T-helper 2 cell treated with Interferon-gamma antibody and Interleukin-4, amounts not matched to agents 100 ng/mL and 5 ng/mL, for 36 hours (primary cell): ENCODE data around the gene UBA5. TPM values are rescaled to one million over a fixed set of nuclear protein-coding genes. Genes with fewer than 3 reads are reported as not detected.

Experiments
- intact Hi-C: fragments of 100-400 bp; cut with micrococcal nuclease; formaldehyde crosslinking; loops from one replicate; pipeline ENCODE4 v1.15.1; 2023
- total RNA-seq: library from RNA; stranded (reverse); gene quantifications from 2 replicates; pipeline ENCODE4 v1.2.3, GENCODE V29; 2022

UBA5 gene
- total RNA-seq, 1 donor from 2014 or later, result 38.3 TPM

- intact Hi-C loops, result no loop called here
Observed at GRCh38 chr3:132713977-132714727, 54.0 kb downstream of the UBA5 start.

DNA sequence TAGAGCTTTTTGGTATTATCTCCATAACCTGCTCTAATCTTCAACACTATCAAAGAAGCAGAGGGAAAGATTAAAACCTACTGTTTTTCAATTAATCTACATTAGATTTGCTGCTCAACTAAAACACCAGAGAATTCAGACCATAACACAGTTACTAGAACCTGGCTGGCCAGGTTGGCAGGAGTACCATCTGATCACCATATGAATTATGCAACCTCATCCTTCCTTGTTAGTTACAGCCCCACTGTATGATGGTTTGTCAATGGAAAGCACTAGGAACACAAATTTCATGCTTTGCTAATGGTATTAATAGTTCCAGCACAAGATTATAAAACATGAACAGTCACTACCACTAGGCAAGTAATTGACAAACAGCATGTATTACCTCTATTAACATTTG, 56.2 kb downstream of the UBA5 start:
- intact Hi-C loops, result no loop called here

DNA sequence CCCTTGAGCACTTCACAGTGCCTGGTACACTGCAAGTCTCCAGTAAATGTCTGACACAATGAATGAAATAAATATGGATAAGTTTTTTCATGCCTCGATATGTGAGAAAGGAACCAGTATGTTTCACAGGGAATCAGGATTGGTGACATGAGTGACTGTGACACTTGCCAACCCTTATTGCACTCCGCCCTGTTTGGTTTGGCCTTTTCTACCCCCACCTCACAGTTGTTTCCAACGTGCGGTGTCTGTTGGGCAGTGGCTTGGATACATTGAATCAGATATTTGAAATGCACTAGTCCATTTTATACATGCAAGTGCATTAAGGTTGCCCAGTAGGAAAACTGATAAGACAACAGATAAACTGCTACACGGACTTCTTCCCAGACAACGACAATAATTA, 60.1 kb downstream of the UBA5 start:
- intact Hi-C loops, result loop anchor here (5.0 kb wide), 3 partner anchors 787 to 1338 kb away; partner anchors contain the start of genes MRPL3 and NUDT16

GRCh38 chr3:132721479-132722164, 61.5 kb downstream of the UBA5 start:
- intact Hi-C loops, result loop anchor here (1.0 to 5.0 kb wide), 7 partner anchors 61 to 1339 kb away; partner anchors contain the start of genes CDV3, DNAJC13, MRPL3 and NUDT16

DNA sequence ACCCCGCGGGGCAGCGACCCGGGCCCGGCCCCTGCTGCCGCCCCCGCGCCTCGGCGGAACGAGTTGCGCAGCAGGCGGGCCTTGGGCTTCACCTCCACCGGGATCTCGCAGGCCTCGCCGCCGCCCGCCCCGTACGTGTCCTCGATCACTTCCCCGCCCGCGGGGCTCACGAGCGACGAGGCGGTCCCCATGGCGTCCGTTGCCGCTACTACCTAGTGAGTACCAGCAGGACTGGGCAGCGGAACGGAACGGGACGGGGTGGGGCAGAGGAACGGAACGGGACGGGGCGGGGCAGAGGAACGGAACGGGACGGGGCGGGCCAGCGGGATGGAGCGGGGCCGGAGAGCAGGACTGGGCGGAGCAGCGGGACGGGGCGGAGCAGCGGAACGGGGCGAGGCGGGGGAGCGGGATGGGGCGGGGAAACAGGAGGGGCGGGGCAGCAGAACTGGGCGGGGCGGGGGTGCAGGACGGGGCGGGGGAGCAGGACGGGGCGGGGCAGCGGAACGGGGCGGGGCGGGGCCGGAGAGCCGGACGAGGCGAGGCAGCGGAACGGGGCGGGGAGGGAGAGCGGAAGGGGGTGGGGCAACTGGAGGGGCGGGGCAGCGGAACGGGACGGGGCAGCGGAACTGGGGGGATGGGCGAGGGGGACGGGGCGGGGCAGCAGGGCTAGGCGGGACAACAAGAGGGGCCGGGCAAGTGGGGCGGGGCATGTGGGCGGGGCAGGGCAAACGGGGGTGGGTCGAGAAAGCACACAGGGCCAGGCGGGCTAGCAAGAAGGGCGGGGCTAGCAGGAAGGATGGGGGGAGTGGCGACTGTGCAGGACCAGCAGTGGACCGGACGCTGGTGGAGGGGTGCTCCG, 62.3 kb downstream of the UBA5 start, which contains the start of gene NPHP3:
TSS of gene NPHP3 (minus strand) at position 245 of the 859 bp plus-strand sequence. CDS start at position 191, 54 bp downstream.
- intact Hi-C loops, result loop anchor here (1.0 to 5.0 kb wide), 7 partner anchors 62 to 1340 kb away; partner anchors contain the start of genes CDV3, DNAJC13, MRPL3 and NUDT16

GRCh38 chr3:132723024-132723950, 63.2 kb downstream of the UBA5 start:
- intact Hi-C loops, result loop anchor here (5.0 kb wide), 3 partner anchors 784 to 1341 kb away; partner anchors contain the start of genes MRPL3 and NUDT16

DNA sequence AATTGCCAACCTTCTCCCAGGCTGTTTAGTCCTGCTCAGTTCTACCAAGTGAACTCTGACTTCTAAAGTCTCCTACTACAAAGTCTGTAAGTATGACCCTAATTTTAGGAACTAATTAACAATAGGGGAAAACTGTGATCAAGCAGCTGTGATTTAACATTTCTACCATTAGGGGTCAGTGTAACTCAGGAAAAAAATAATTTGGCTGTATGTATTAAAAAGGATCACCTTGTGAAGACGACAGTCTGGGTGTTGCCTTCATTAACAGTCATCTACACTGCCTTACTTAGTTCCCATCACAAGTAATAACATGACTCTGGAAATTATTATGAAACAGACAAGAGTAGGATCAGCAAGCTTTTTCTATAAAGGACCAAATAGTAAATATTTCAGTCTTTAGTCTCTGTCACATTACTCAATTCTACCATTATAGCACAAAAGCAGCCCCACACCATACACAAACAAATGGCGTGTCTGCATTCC, 66.3 kb downstream of the UBA5 start:
- intact Hi-C loops, result loop anchor here (1.0 to 5.0 kb wide), 4 partner anchors 311 to 1201 kb away; partner anchors contain the start of gene TMEM108

Other genes starting within 250 kb of the UBA5 start
- gene DNAJC13, start 242.8 kb upstream of the UBA5 start, total RNA-seq, result 37.5 and 42.3 TPM in 2 replicates
- gene ACKR4, start 63.1 kb upstream of the UBA5 start, total RNA-seq, result not detected in 2 replicates
- gene ACAD11, start 520 bp upstream of the UBA5 start, total RNA-seq, result 10.4 and 11.2 TPM in 2 replicates
- 18.5 and 19.2 TPM in 2 replicates for gene NPHP3, start 62.1 kb downstream of the UBA5 start, total RNA-seq